ENCODE data around the gene SOD3.

SOD3 gene

GRCh38 chr4:24794916-24795665 is at the start of gene SOD3:
SOD3 (plus strand) TSS chr4:24795573; CDS start chr4:24799522, 3,949 bp downstream.
- DNase-seq (ENCODE audit: low read depth, low spot score) = no peak

- DNase-seq (ENCODE audit: low read depth, low spot score) = no peak
Observed at GRCh38 chr4:24747234-24747975, 48.0 kb upstream of the SOD3 start.

GRCh38 chr4:24748023-24748422 is 47.4 kb upstream of the SOD3 start:
- DNase-seq (ENCODE audit: low read depth, low spot score) = no peak

- no peak for DNase-seq (ENCODE audit: low read depth, low spot score)
Observed at GRCh38 chr4:24748758-24749350, 46.5 kb upstream of the SOD3 start.

- DNase-seq (ENCODE audit: low read depth, low spot score) = no peak
Observed at GRCh38 chr4:24750106-24750505, 45.3 kb upstream of the SOD3 start.

- DNase-seq (ENCODE audit: low read depth, low spot score) = no peak
Observed at GRCh38 chr4:24751926-24752539, 43.3 kb upstream of the SOD3 start.

GRCh38 chr4:24753519-24753918 is 41.9 kb upstream of the SOD3 start:
- no peak for DNase-seq (ENCODE audit: low read depth, low spot score)

- no peak for DNase-seq (ENCODE audit: low read depth, low spot score)
Observed at GRCh38 chr4:24754571-24754970, 40.8 kb upstream of the SOD3 start.

- DNase-seq (ENCODE audit: low read depth, low spot score) = no peak
Observed at GRCh38 chr4:24763631-24764297, 31.6 kb upstream of the SOD3 start.

- no peak for DNase-seq (ENCODE audit: low read depth, low spot score)
Observed at GRCh38 chr4:24764345-24764744, 31.0 kb upstream of the SOD3 start.

- no peak for DNase-seq (ENCODE audit: low read depth, low spot score)
Observed at GRCh38 chr4:24765376-24765988, 29.9 kb upstream of the SOD3 start.

GRCh38 chr4:24768006-24768405 is 27.4 kb upstream of the SOD3 start:
- DNase-seq (ENCODE audit: low read depth, low spot score) = no peak

- DNase-seq (ENCODE audit: low read depth, low spot score) = no peak
Observed at GRCh38 chr4:24768604-24769003, 26.8 kb upstream of the SOD3 start.

GRCh38 chr4:24769571-24769970 is 25.8 kb upstream of the SOD3 start:
- no peak for DNase-seq (ENCODE audit: low read depth, low spot score)

- DNase-seq (ENCODE audit: low read depth, low spot score) = no peak
Observed at GRCh38 chr4:24770032-24770584, 25.3 kb upstream of the SOD3 start.

GRCh38 chr4:24770667-24771066 is 24.7 kb upstream of the SOD3 start:
- no peak for DNase-seq (ENCODE audit: low read depth, low spot score)

- no peak for DNase-seq (ENCODE audit: low read depth, low spot score)
Observed at GRCh38 chr4:24771241-24771640, 24.1 kb upstream of the SOD3 start.

GRCh38 chr4:24772061-24772705 is 23.2 kb upstream of the SOD3 start:
- no peak for DNase-seq (ENCODE audit: low read depth, low spot score)

GRCh38 chr4:24772952-24773351 is 22.4 kb upstream of the SOD3 start:
- no peak for DNase-seq (ENCODE audit: low read depth, low spot score)

- DNase-seq (ENCODE audit: low read depth, low spot score) = no peak
Observed at GRCh38 chr4:24774452-24774851, 20.9 kb upstream of the SOD3 start.
